SK-N-SH treated with all-trans-retinoic acid at 6 μM for 48 hours (cell line): ENCODE data around the gene GPR183.

Experiments
- ARNTL ChIP-seq: fragments of 450-650 bp; formaldehyde crosslinking; IDR thresholded peaks from 2 replicates; pipeline ENCODE4 v1.5.0; 2020; ENCODE audit warnings: low read depth, mild to moderate bottlenecking, moderate library complexity, borderline replicate concordance
- BACH2 ChIP-seq: fragments of 250-450 bp; sonication (Bioruptor Pico); IDR thresholded peaks from 2 replicates; pipeline ENCODE4 v1.9.0; 2021; ENCODE audit warnings: mild to moderate bottlenecking, borderline replicate concordance
- PPARA ChIP-seq: fragments of 250-450 bp; sonication (Bioruptor Pico); IDR thresholded peaks from 2 replicates; pipeline ENCODE4 v1.5.0; 2020; ENCODE audit warnings: mild to moderate bottlenecking, borderline replicate concordance
- RARB ChIP-seq: fragments of 250-450 bp; sonication (Bioruptor Pico); IDR thresholded peaks from 2 replicates; pipeline ENCODE4 v1.8.0; 2021; ENCODE audit warnings: mild to moderate bottlenecking, moderate library complexity
- TCF4 ChIP-seq: fragments of 250-450 bp; sonication (Bioruptor Pico); IDR thresholded peaks from 2 replicates; pipeline ENCODE4 v1.8.0; 2021; ENCODE audit warnings: mild to moderate bottlenecking, moderate library complexity, borderline replicate concordance
- ZFP3 ChIP-seq: fragments of 250-450 bp; sonication (Bioruptor Pico); IDR thresholded peaks from 2 replicates; pipeline ENCODE4 v1.5.0; 2020; ENCODE audit warnings: mild to moderate bottlenecking, moderate library complexity
- ZNF565 ChIP-seq: fragments of 450-650 bp; formaldehyde crosslinking; conservative IDR thresholded peaks from 2 replicates; pipeline ENCODE4 v1.5.0; 2020; ENCODE audit warnings: low read depth, mild to moderate bottlenecking, moderate library complexity
- ZNF70 ChIP-seq: fragments of 450-650 bp; formaldehyde crosslinking; IDR thresholded peaks from 2 replicates; pipeline ENCODE4 v1.5.0; 2020; ENCODE audit warnings: mild to moderate bottlenecking, moderate library complexity
- ZNF8 ChIP-seq: fragments of 450-650 bp; formaldehyde crosslinking; IDR thresholded peaks from 2 replicates; pipeline ENCODE4 v1.5.0; 2020; ENCODE audit warnings: mild to moderate bottlenecking, moderate library complexity
- TF ChIP-seq, protein P1 (sequence below): fragments of 250-450 bp; sonication (Bioruptor Pico); IDR thresholded peaks from 2 replicates; pipeline ENCODE4 v1.5.1; 2020; ENCODE audit warnings: low read depth, mild to moderate bottlenecking, moderate library complexity
- TF ChIP-seq, protein P2 (sequence below): fragments of 250-450 bp; sonication (Bioruptor Pico); IDR thresholded peaks from 2 replicates; pipeline ENCODE4 v1.8.0; 2020; ENCODE audit warnings: mild to moderate bottlenecking, moderate library complexity, borderline replicate concordance
- TF ChIP-seq, protein P3 (sequence below): fragments of 250-450 bp; sonication (Bioruptor Pico); IDR thresholded peaks from 2 replicates; pipeline ENCODE4 v1.5.0; 2020; ENCODE audit warnings: mild to moderate bottlenecking, moderate library complexity

DNA sequence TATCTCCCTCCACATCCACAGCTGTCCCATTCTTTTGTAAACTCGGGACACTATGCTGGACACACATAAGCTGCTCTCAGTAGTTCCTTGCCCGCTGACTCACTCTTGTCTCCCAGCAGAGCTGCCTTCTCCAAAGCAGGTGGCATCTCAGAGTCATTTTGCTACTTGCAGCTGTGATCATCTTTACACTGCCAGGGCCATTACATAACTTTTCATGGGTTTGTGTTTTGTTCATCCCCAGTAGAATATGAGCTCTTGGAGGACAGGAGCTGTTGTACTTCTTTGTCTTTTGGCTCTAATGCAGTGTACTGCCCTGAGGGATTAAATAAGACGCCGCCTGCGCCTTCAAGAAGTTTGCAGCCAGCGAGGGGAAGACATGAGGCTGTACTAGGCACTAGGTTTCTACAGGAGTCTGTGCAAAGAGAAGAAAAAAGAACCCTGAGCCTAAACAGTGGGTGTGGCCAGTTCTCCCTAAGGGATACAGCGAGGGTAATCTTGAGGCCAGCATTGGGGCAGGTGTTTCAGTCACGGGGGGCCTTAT lies 40.8 kb upstream of the GPR183 start:
- TF ChIP-seq BACH2 (CRISPR knock-in tag) (no peak), PPARA (CRISPR knock-in tag) (no peak), RARB (CRISPR knock-in tag) (no peak), ZFP3 (CRISPR knock-in tag) (no peak), TCF4 (CRISPR knock-in tag) (no peak), ZNF565 (no peak), ARNTL (CRISPR knock-in tag) (no peak), ZNF8 (no peak), ZNF70 (CRISPR knock-in tag) (no peak)
- TF ChIP-seq, protein P1, sequence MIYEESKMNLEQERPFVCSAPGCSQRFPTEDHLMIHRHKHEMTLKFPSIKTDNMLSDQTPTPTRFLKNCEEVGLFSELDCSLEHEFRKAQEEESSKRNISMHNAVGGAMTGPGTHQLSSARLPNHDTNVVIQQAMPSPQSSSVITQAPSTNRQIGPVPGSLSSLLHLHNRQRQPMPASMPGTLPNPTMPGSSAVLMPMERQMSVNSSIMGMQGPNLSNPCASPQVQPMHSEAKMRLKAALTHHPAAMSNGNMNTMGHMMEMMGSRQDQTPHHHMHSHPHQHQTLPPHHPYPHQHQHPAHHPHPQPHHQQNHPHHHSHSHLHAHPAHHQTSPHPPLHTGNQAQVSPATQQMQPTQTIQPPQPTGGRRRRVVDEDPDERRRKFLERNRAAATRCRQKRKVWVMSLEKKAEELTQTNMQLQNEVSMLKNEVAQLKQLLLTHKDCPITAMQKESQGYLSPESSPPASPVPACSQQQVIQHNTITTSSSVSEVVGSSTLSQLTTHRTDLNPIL (CRISPR knock-in tag), result no peak
- TF ChIP-seq, protein P2, sequence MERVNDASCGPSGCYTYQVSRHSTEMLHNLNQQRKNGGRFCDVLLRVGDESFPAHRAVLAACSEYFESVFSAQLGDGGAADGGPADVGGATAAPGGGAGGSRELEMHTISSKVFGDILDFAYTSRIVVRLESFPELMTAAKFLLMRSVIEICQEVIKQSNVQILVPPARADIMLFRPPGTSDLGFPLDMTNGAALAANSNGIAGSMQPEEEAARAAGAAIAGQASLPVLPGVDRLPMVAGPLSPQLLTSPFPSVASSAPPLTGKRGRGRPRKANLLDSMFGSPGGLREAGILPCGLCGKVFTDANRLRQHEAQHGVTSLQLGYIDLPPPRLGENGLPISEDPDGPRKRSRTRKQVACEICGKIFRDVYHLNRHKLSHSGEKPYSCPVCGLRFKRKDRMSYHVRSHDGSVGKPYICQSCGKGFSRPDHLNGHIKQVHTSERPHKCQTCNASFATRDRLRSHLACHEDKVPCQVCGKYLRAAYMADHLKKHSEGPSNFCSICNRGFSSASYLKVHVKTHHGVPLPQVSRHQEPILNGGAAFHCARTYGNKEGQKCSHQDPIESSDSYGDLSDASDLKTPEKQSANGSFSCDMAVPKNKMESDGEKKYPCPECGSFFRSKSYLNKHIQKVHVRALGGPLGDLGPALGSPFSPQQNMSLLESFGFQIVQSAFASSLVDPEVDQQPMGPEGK, result no peak
- TF ChIP-seq, protein P3, sequence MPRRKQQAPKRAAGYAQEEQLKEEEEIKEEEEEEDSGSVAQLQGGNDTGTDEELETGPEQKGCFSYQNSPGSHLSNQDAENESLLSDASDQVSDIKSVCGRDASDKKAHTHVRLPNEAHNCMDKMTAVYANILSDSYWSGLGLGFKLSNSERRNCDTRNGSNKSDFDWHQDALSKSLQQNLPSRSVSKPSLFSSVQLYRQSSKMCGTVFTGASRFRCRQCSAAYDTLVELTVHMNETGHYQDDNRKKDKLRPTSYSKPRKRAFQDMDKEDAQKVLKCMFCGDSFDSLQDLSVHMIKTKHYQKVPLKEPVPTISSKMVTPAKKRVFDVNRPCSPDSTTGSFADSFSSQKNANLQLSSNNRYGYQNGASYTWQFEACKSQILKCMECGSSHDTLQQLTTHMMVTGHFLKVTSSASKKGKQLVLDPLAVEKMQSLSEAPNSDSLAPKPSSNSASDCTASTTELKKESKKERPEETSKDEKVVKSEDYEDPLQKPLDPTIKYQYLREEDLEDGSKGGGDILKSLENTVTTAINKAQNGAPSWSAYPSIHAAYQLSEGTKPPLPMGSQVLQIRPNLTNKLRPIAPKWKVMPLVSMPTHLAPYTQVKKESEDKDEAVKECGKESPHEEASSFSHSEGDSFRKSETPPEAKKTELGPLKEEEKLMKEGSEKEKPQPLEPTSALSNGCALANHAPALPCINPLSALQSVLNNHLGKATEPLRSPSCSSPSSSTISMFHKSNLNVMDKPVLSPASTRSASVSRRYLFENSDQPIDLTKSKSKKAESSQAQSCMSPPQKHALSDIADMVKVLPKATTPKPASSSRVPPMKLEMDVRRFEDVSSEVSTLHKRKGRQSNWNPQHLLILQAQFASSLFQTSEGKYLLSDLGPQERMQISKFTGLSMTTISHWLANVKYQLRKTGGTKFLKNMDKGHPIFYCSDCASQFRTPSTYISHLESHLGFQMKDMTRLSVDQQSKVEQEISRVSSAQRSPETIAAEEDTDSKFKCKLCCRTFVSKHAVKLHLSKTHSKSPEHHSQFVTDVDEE (CRISPR knock-in tag), result no peak
